ENCODE measurements around the gene PSD. TPM values are rescaled to one million over a fixed set of nuclear protein-coding genes. Genes with fewer than 3 reads are reported as not detected.
A peak's percentile ranks its signal among the peaks of the same experiment; 100 is the strongest.

Gene PSD
- total and polyA plus RNA-seq, 9 of the 15 experiments (the other 6 are each of a cell fraction or from before 2014, with no cell fraction given): 0.11 to 1.7 (median 0.54) TPM; not detected in 2

DNA sequence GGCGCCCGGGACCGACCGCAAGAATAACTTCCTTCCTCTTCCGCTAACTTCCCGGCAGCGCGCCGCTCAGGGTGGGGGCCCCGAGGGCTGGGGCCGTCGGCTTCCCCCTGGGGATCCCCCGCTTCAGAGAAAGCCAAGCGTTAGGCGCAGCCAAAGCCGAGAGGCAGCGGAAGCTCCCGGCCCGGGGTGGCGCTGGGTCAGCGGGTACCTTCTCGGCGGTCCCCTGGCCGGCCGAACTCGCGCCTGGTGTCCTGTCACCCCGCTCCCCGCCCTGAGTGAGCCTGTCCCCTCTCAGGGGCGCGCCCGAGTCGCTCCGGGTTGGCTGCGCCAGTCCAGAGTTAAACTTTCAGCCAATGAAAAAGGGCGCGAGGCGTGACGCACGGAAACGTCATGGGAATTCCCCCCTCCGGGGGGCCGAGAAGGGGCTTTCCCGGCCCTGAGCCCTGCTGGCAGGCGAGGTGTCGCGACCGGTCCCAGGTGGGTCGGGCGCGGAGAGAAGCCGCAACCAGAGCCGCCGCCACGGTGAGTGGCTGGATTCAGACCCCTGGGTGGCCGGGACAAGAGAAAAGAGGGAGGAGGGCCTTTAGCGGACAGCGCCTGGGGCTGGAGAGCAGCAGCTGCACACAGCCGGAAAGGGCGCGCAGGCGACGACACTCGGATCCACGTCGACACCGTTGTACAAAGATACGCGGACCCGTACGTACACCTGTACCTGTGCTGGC lies 24.3 kb downstream of the PSD start (continued):
- TF ChIP-seq SP1 (CRISPR knock-in tag; IDR thresholded peaks at IDR 0.05) (peak; percentile 30; the same call in 1 of the 2 replicates), PHF20 (IDR thresholded peaks at IDR 0.05; ENCODE audit: partially characterized antibody) (peak; percentile 50), KAT2B (IDR thresholded peaks at IDR 0.05; ENCODE audit: low read depth, low read length) (no peak), ZFP36 (IDR thresholded peaks at IDR 0.05; ENCODE audit: low read depth, low read length, partially characterized antibody) (no peak), ETV1 (tag; conservative IDR thresholded peaks at IDR 0.05; ENCODE audit: low read depth) (peak; percentile 48), ZBTB7A (IDR thresholded peaks at IDR 0.05; ENCODE audit: borderline replicate concordance, control insufficient read depth, low read depth, low read length) (peak; percentile 12; the same call in 1 of the 2 replicates), POLR2B (IDR thresholded peaks at IDR 0.05; ENCODE audit: low read depth, partially characterized antibody) (no peak)
- TF ChIP-seq, protein P1, sequence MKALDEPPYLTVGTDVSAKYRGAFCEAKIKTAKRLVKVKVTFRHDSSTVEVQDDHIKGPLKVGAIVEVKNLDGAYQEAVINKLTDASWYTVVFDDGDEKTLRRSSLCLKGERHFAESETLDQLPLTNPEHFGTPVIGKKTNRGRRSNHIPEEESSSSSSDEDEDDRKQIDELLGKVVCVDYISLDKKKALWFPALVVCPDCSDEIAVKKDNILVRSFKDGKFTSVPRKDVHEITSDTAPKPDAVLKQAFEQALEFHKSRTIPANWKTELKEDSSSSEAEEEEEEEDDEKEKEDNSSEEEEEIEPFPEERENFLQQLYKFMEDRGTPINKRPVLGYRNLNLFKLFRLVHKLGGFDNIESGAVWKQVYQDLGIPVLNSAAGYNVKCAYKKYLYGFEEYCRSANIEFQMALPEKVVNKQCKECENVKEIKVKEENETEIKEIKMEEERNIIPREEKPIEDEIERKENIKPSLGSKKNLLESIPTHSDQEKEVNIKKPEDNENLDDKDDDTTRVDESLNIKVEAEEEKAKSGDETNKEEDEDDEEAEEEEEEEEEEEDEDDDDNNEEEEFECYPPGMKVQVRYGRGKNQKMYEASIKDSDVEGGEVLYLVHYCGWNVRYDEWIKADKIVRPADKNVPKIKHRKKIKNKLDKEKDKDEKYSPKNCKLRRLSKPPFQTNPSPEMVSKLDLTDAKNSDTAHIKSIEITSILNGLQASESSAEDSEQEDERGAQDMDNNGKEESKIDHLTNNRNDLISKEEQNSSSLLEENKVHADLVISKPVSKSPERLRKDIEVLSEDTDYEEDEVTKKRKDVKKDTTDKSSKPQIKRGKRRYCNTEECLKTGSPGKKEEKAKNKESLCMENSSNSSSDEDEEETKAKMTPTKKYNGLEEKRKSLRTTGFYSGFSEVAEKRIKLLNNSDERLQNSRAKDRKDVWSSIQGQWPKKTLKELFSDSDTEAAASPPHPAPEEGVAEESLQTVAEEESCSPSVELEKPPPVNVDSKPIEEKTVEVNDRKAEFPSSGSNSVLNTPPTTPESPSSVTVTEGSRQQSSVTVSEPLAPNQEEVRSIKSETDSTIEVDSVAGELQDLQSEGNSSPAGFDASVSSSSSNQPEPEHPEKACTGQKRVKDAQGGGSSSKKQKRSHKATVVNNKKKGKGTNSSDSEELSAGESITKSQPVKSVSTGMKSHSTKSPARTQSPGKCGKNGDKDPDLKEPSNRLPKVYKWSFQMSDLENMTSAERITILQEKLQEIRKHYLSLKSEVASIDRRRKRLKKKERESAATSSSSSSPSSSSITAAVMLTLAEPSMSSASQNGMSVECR (CRISPR knock-in tag; IDR thresholded peaks at IDR 0.05): peak; percentile 68; the same call in 1 of the 2 replicates
- TF ChIP-seq, protein P2, sequence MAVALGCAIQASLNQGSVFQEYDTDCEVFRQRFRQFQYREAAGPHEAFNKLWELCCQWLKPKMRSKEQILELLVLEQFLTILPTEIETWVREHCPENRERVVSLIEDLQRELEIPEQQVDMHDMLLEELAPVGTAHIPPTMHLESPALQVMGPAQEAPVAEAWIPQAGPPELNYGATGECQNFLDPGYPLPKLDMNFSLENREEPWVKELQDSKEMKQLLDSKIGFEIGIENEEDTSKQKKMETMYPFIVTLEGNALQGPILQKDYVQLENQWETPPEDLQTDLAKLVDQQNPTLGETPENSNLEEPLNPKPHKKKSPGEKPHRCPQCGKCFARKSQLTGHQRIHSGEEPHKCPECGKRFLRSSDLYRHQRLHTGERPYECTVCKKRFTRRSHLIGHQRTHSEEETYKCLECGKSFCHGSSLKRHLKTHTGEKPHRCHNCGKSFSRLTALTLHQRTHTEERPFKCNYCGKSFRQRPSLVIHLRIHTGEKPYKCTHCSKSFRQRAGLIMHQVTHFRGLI (CRISPR knock-in tag; IDR thresholded peaks at IDR 0.05): no peak
- TF ChIP-seq, protein P3, sequence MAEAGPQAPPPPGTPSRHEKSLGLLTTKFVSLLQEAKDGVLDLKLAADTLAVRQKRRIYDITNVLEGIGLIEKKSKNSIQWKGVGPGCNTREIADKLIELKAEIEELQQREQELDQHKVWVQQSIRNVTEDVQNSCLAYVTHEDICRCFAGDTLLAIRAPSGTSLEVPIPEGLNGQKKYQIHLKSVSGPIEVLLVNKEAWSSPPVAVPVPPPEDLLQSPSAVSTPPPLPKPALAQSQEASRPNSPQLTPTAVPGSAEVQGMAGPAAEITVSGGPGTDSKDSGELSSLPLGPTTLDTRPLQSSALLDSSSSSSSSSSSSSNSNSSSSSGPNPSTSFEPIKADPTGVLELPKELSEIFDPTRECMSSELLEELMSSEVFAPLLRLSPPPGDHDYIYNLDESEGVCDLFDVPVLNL (CRISPR knock-in tag; IDR thresholded peaks at IDR 0.05; ENCODE audit: low read depth): no peak
- TF ChIP-seq, protein P4, sequence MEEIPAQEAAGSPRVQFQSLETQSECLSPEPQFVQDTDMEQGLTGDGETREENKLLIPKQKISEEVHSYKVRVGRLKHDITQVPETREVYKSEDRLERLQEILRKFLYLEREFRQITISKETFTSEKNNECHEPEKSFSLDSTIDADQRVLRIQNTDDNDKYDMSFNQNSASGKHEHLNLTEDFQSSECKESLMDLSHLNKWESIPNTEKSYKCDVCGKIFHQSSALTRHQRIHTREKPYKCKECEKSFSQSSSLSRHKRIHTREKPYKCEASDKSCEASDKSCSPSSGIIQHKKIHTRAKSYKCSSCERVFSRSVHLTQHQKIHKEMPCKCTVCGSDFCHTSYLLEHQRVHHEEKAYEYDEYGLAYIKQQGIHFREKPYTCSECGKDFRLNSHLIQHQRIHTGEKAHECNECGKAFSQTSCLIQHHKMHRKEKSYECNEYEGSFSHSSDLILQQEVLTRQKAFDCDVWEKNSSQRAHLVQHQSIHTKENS (CRISPR knock-in tag; IDR thresholded peaks at IDR 0.05): no peak
- TF ChIP-seq, protein P5, sequence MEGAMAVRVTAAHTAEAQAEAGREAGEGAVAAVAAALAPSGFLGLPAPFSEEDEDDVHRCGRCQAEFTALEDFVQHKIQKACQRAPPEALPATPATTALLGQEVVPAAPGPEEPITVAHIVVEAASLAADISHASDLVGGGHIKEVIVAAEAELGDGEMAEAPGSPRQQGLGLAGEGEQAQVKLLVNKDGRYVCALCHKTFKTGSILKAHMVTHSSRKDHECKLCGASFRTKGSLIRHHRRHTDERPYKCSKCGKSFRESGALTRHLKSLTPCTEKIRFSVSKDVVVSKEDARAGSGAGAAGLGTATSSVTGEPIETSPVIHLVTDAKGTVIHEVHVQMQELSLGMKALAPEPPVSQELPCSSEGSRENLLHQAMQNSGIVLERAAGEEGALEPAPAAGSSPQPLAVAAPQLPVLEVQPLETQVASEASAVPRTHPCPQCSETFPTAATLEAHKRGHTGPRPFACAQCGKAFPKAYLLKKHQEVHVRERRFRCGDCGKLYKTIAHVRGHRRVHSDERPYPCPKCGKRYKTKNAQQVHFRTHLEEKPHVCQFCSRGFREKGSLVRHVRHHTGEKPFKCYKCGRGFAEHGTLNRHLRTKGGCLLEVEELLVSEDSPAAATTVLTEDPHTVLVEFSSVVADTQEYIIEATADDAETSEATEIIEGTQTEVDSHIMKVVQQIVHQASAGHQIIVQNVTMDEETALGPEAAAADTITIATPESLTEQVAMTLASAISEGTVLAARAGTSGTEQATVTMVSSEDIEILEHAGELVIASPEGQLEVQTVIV (CRISPR knock-in tag; IDR thresholded peaks at IDR 0.05; ENCODE audit: borderline replicate concordance): no peak
- TF ChIP-seq, protein P6, sequence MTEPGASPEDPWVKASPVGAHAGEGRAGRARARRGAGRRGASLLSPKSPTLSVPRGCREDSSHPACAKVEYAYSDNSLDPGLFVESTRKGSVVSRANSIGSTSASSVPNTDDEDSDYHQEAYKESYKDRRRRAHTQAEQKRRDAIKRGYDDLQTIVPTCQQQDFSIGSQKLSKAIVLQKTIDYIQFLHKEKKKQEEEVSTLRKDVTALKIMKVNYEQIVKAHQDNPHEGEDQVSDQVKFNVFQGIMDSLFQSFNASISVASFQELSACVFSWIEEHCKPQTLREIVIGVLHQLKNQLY (CRISPR knock-in tag; conservative IDR thresholded peaks at IDR 0.05): 0 out of 4 replicates have a peak, but pooled peaks of 1 of the 2 experiments have one; percentile 30
